ENCODE data around the gene PRR14L. TPM values are rescaled to one million over a fixed set of nuclear protein-coding genes. Genes with fewer than 3 reads are reported as not detected.

The PRR14L gene
- total and polyA plus RNA-seq, 2 of the 13 experiments (the other 11 are each of a cell fraction or from before 2014, with no cell fraction given), result 6.6 to 16.5 TPM

- peak; percentile 71; the same call in 1 of the 2 replicates for TF ChIP-seq FOXK1 (CRISPR knock-in tag; IDR thresholded peaks at IDR 0.05; ENCODE audit: borderline replicate concordance, low read depth)
- 0 out of 4 replicates have a peak, but pooled peaks of 1 of the 2 experiments have one; percentile 23 for TF ChIP-seq NR2F1 (CRISPR knock-in tag; IDR thresholded peaks at IDR 0.05)
- no peak; the same call in 1 of the 2 replicates for TF ChIP-seq REXO4 (CRISPR knock-in tag; IDR thresholded peaks at IDR 0.05; ENCODE audit: borderline replicate concordance)
- TF ChIP-seq MAFK (conservative IDR thresholded peaks at IDR 0.05 in 1 of 2, IDR thresholded peaks at IDR 0.05 in 1 of 2; ENCODE audit: low read length in 2 of 2), result no peak
- peak; percentile 92 for TF ChIP-seq KDM2A (CRISPR knock-in tag; IDR thresholded peaks at IDR 0.05; ENCODE audit: borderline replicate concordance, low read depth)
- peak; percentile 46 to 89; a peak in 2 of 4 replicates for TF ChIP-seq KLF16 (CRISPR knock-in tag; IDR thresholded peaks at IDR 0.05)
- no peak for TF ChIP-seq ZNF468 (CRISPR knock-in tag; IDR thresholded peaks at IDR 0.05)
- peak; percentile 82; the same call in 1 of the 3 replicates for TF ChIP-seq MXI1 (IDR thresholded peaks at IDR 0.05; ENCODE audit: borderline replicate concordance, low read depth, low read length)
- TF ChIP-seq, protein P1, sequence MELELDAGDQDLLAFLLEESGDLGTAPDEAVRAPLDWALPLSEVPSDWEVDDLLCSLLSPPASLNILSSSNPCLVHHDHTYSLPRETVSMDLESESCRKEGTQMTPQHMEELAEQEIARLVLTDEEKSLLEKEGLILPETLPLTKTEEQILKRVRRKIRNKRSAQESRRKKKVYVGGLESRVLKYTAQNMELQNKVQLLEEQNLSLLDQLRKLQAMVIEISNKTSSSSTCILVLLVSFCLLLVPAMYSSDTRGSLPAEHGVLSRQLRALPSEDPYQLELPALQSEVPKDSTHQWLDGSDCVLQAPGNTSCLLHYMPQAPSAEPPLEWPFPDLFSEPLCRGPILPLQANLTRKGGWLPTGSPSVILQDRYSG (CRISPR knock-in tag; IDR thresholded peaks at IDR 0.05), result no peak
- TF ChIP-seq ZNF790 (CRISPR knock-in tag; IDR thresholded peaks at IDR 0.05; ENCODE audit: borderline replicate concordance), result peak; percentile 30; the same call in 1 of the 2 replicates
- peak; percentile 87; the same call in 1 of the 2 replicates for TF ChIP-seq KLF12 (CRISPR knock-in tag; IDR thresholded peaks at IDR 0.05; ENCODE audit: borderline replicate concordance)
- peak; percentile 95 for TF ChIP-seq MYC (CRISPR knock-in tag; IDR thresholded peaks at IDR 0.05; ENCODE audit: borderline replicate concordance)
- TF ChIP-seq CHD2 (IDR thresholded peaks at IDR 0.05; ENCODE audit: low read depth, low read length), result peak; percentile 34; the same call in 1 of the 2 replicates
- TF ChIP-seq ZNF562 (CRISPR knock-in tag; IDR thresholded peaks at IDR 0.05; ENCODE audit: borderline replicate concordance), result no peak
- peak; percentile 79 for TF ChIP-seq ZMYM4 (CRISPR knock-in tag; IDR thresholded peaks at IDR 0.05)
- peak; percentile 9; the same call in 1 of the 2 replicates for TF ChIP-seq GATAD2A (CRISPR knock-in tag; IDR thresholded peaks at IDR 0.05)
- TF ChIP-seq ARID4A (CRISPR knock-in tag; IDR thresholded peaks at IDR 0.05; ENCODE audit: borderline replicate concordance), result peak; percentile 96
- no peak for TF ChIP-seq JUNB (CRISPR knock-in tag; IDR thresholded peaks at IDR 0.05; ENCODE audit: borderline replicate concordance)
- peak; percentile 31; the same call in 1 of the 2 replicates for TF ChIP-seq FOXJ3 (CRISPR knock-in tag; IDR thresholded peaks at IDR 0.05; ENCODE audit: borderline replicate concordance)
- peak; percentile 53; the same call in 1 of the 2 replicates for TF ChIP-seq PRDM15 (CRISPR knock-in tag; IDR thresholded peaks at IDR 0.05)
These were observed at the start of gene PRR14L (continued) for GRCh38 chr22:31749636-31750364.

All from HepG2 (cell line).